DMS114 treated with DMSO at 0.1 percent for 48 hours (cell line): Measurements from ENCODE around the gene SSBP4.

Experiments used
- DNase-seq: peaks from one replicate; lab custom pipeline; 2025; ENCODE audit not compliant: unreplicated experiment; lab: John Stamatoyannopoulos, UW

SSBP4 gene

GRCh38 chr19:18481505-18482222, 62.5 kb downstream of the SSBP4 start:
- DNase-seq, result no peak

GRCh38 chr19:18483119-18483890, 64.1 kb downstream of the SSBP4 start:
- DNase-seq, result no peak
